H1 (cell line): ENCODE data around the gene NDUFB5. TPM values are rescaled to one million over a fixed set of nuclear protein-coding genes. Genes with fewer than 3 reads are reported as not detected.

Experiments used
- POLR2AphosphoS5 ChIP-seq: IDR thresholded peaks from 2 replicates; pipeline ENCODE4 v1.6.1; 2011; ENCODE audit warnings: low read depth, low read length
- YY1 ChIP-seq: IDR thresholded peaks from 2 replicates; pipeline ENCODE4 v1.6.1; 2011; ENCODE audit warnings: low read depth, mild to moderate bottlenecking, low read length
- polyA plus RNA-seq, 7 experiments: library from polyadenylated mRNA; depleted of rRNA in 3 of 7; stranded (reverse) in 5 of 7; unstranded in 2 of 7; fragments of >200 nt in 5 of 7; fragments of 200-250 nt in 2 of 7; gene quantifications; 1 replicate in 5 of 7; 2 replicates in 1 of 7; 4 replicates in 1 of 7; pipeline versions ENCODE4 v1.2.1 to v1.2.3, GENCODE V29; 2011 to 2013; ENCODE audit warnings: missing spikeins in 2 of 7, mixed read lengths in 2 of 7
- total RNA-seq: library from RNA; stranded (reverse); fragmentation: NEBNext Ultra II Directional; extraction: Animal tissue kit (Norgen Biotek cat#: 25700); gene quantifications from 2 replicates; pipeline ENCODE4 v1.2.1, GENCODE V29; 2021

Gene NDUFB5
- total and polyA plus RNA-seq, 2 of the 8 experiments (the other 6 are each of a cell fraction or from before 2014, with no cell fraction given) = 46.1 to 85.8 TPM

DNA sequence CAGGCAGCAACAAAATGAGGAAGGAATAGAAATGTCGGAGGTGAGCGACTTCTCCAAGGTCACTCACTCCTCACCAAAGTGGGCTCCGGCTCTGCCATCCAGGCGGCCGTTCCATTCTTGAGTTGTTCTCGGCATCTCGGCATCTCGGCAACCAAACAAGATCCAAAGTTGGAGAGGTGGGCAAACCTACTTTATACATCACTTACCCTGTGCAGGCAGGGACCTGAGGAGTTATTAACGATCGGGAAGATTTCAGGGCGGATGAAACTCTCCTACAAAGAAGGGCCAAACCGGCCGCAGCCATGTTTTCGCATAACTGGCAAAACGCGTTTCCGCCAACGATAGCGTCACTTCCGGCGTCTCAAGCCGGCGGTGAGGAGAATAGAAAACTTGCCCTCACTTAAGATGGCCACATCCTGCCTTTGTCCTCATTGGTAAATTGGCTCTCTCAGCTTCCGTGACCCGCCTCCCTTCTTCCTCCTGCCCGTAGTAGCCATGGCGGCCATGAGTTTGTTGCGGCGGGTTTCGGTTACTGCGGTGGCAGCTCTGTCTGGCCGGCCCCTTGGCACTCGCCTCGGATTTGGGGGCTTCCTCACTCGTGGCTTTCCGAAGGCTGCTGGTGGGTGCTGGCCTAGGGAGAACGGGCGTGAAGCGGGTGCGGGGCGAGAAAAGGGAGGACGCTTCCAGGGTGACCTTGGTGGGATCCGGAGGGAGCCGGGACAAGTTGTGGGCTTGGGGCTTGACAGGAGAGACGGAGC lies at the start of gene NDUFB5, which contains the start of gene MRPL47 (continued):
- peak; percentile 100 for TF ChIP-seq YY1
- TF ChIP-seq POLR2AphosphoS5 = peak; percentile 96
